ENCODE measurements around the gene POLR3B.

GRCh38 chr12:106499628-106500027 is 142.1 kb downstream of the POLR3B start:
- no peak for TF ChIP-seq CTCF (IDR thresholded peaks at IDR 0.05)
- no peak for TF ChIP-seq POLR2A (IDR thresholded peaks at IDR 0.05)
